Measurements from ENCODE around the gene AADACL2. TPM values are rescaled to one million over a fixed set of nuclear protein-coding genes. Genes with fewer than 3 reads are reported as not detected.

Gene AADACL2
- polyA plus RNA-seq, 2 of the 4 experiments (the other 2 are of a cell fraction) = not detected

DNA sequence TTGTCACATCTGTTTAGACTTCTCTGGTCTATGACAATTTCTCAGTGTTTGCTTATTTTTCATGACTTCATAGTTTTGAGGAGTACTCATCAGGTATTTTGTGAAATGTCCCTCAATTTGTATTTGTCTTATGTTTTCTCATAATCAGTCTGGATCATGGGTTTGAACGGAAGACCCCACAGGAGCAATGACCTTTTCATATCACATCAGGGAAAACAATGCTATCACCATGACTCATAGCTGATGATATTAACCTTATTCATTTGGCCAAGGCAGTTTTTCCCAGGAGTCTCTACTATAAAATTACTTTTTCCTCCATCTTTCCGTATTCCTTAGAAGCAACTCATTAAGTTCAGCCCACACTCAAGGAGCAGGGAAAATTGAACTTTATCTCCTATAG is 32.7 kb downstream of the AADACL2 start (continued):
- TF ChIP-seq, protein P1, sequence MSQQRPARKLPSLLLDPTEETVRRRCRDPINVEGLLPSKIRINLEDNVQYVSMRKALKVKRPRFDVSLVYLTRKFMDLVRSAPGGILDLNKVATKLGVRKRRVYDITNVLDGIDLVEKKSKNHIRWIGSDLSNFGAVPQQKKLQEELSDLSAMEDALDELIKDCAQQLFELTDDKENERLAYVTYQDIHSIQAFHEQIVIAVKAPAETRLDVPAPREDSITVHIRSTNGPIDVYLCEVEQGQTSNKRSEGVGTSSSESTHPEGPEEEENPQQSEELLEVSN (IDR thresholded peaks at IDR 0.05; ENCODE audit: borderline replicate concordance, low read depth) = no peak
- TF ChIP-seq CEBPB (IDR thresholded peaks at IDR 0.05) (peak; percentile 80 to 87), EP300 (IDR thresholded peaks at IDR 0.05) (peak; percentile 96 to 98), POLR2A (IDR thresholded peaks at IDR 0.05; ENCODE audit: low read length) (no peak), HOXB5 (CRISPR knock-in tag; IDR thresholded peaks at IDR 0.05) (peak; percentile 88), ZC3H11A (IDR thresholded peaks at IDR 0.05) (no peak), EHMT2 (IDR thresholded peaks at IDR 0.05; ENCODE audit: low read depth) (no peak), TP53 (CRISPR knock-in tag; IDR thresholded peaks at IDR 0.05) (no peak), HOXB13 (CRISPR knock-in tag; IDR thresholded peaks at IDR 0.05; ENCODE audit: low read depth) (no peak), NFE2L2 (conservative IDR thresholded peaks at IDR 0.05; ENCODE audit: low read length) (peak; percentile 57), MAZ (IDR thresholded peaks at IDR 0.05; ENCODE audit: borderline replicate concordance, low read depth, low read length) (no peak), KDM5A (IDR thresholded peaks at IDR 0.05) (no peak), FOXS1 (CRISPR knock-in tag; IDR thresholded peaks at IDR 0.05) (peak; percentile 22; the same call in 1 of the 2 replicates), EHF (CRISPR knock-in tag; IDR thresholded peaks at IDR 0.05) (no peak), HEYL (CRISPR knock-in tag; IDR thresholded peaks at IDR 0.05) (no peak), RARB (CRISPR knock-in tag; IDR thresholded peaks at IDR 0.05) (no peak), ZFP36 (IDR thresholded peaks at IDR 0.05; ENCODE audit: borderline replicate concordance, partially characterized antibody) (no peak), RFX5 (IDR thresholded peaks at IDR 0.05) (no peak), POLR2AphosphoS2 (conservative IDR thresholded peaks at IDR 0.05; ENCODE audit: low read length) (no peak), BHLHE40 (IDR thresholded peaks at IDR 0.05; ENCODE audit: low read depth, low read length) (no peak), HOXA7 (CRISPR knock-in tag; IDR thresholded peaks at IDR 0.05) (no peak), JUNB (IDR thresholded peaks at IDR 0.05) (peak; percentile 99), ELK1 (IDR thresholded peaks at IDR 0.05; ENCODE audit: low read depth, low read length) (no peak), BCL3 (IDR thresholded peaks at IDR 0.05) (peak; percentile 97), MAFK (IDR thresholded peaks at IDR 0.05; ENCODE audit: partially characterized antibody) (peak; percentile 83), HES2 (IDR thresholded peaks at IDR 0.05) (0 out of 2 replicates have a peak, but pooled peaks have one; percentile 58), KDM1A (IDR thresholded peaks at IDR 0.05; ENCODE audit: low read depth) (no peak), TFCP2L1 (CRISPR knock-in tag; IDR thresholded peaks at IDR 0.05) (no peak), ESRRA (IDR thresholded peaks at IDR 0.05; ENCODE audit: borderline replicate concordance, low read length) (no peak), CHD2 (IDR thresholded peaks at IDR 0.05; ENCODE audit: low read length, partially characterized antibody) (no peak), JUN (IDR thresholded peaks at IDR 0.05) (peak; percentile 98 to 99), RNF2 (IDR thresholded peaks at IDR 0.05; ENCODE audit: borderline replicate concordance, low read depth) (no peak), MYC (IDR thresholded peaks at IDR 0.05; ENCODE audit: borderline replicate concordance, low read length) (no peak), FOSB (CRISPR knock-in tag; IDR thresholded peaks at IDR 0.05) (no peak)
- TF ChIP-seq, protein P2, sequence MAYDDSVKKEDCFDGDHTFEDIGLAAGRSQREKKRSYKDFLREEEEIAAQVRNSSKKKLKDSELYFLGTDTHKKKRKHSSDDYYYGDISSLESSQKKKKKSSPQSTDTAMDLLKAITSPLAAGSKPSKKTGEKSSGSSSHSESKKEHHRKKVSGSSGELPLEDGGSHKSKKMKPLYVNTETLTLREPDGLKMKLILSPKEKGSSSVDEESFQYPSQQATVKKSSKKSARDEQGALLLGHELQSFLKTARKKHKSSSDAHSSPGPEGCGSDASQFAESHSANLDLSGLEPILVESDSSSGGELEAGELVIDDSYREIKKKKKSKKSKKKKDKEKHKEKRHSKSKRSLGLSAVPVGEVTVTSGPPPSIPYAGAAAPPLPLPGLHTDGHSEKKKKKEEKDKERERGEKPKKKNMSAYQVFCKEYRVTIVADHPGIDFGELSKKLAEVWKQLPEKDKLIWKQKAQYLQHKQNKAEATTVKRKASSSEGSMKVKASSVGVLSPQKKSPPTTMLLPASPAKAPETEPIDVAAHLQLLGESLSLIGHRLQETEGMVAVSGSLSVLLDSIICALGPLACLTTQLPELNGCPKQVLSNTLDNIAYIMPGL (CRISPR knock-in tag; IDR thresholded peaks at IDR 0.05; ENCODE audit: borderline replicate concordance) = no peak
- TF ChIP-seq, protein P3, sequence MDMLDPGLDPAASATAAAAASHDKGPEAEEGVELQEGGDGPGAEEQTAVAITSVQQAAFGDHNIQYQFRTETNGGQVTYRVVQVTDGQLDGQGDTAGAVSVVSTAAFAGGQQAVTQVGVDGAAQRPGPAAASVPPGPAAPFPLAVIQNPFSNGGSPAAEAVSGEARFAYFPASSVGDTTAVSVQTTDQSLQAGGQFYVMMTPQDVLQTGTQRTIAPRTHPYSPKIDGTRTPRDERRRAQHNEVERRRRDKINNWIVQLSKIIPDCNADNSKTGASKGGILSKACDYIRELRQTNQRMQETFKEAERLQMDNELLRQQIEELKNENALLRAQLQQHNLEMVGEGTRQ (IDR thresholded peaks at IDR 0.05) = no peak

All from A549 (cell line).